Measurements from ENCODE around the gene SUSD6. TPM values are rescaled to one million over a fixed set of nuclear protein-coding genes. Genes with fewer than 3 reads are reported as not detected.
A peak's percentile ranks its signal among the peaks of the same experiment; 100 is the strongest.

Gene SUSD6
- total and polyA plus RNA-seq, 9 of the 15 experiments (the other 6 are each of a cell fraction or from before 2014, with no cell fraction given): 2.9 to 20.7 (median 5.6) TPM

DNA sequence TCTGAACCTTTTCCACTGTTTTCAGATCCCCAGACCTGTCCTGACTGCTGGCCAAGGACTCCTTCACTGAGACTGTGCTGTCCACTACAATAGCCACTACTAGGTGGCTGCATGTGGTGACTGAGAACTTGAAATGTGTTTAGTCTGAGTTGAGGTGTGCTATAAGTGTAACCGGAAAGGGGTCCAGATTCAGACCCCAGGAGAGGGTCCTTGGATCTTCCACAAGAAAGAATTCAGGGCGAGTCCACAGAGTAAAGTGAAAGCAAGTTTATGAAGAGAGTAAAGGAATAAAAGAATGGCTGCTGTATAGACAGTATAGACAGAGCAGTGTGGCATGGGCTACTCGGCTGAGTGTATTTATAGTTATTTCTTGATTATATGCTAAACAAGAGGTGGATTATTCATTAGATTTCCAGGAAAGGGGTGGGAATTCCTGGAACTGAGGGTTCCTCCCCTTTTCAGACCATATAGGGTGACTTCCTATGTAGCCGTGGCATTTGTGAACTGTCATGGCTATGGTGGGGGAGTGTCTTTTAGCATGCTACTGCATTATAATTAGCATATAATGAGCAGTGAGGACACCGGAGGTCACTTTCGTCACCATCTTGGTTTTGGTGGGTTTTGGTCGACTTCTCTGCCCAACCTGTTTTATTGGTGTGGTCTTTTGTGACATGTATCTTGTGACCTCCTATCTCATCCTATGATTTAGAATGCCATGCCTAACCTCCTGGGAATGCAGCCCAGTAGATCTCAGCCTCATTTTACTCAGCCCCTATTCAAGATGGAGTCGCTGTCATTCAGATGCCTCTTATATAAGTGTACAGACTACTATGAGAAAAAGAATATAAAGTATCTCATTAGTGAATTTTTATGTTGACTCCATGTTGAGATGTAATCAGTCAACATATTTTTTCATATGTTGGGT lies 85.5 kb downstream of the SUSD6 start (continued):
- TF ChIP-seq, protein P1, sequence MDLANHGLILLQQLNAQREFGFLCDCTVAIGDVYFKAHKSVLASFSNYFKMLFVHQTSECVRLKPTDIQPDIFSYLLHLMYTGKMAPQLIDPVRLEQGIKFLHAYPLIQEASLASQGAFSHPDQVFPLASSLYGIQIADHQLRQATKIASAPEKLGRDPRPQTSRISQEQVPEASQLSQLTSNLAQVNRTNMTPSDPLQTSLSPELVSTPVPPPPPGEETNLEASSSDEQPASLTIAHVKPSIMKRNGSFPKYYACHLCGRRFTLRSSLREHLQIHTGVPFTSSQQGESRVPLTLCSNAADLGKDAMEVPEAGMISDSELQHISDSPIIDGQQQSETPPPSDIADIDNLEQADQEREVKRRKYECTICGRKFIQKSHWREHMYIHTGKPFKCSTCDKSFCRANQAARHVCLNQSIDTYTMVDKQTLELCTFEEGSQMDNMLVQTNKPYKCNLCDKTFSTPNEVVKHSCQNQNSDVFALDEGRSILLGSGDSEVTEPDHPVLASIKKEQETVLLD (IDR thresholded peaks at IDR 0.05): no peak
- TF ChIP-seq, protein P2, sequence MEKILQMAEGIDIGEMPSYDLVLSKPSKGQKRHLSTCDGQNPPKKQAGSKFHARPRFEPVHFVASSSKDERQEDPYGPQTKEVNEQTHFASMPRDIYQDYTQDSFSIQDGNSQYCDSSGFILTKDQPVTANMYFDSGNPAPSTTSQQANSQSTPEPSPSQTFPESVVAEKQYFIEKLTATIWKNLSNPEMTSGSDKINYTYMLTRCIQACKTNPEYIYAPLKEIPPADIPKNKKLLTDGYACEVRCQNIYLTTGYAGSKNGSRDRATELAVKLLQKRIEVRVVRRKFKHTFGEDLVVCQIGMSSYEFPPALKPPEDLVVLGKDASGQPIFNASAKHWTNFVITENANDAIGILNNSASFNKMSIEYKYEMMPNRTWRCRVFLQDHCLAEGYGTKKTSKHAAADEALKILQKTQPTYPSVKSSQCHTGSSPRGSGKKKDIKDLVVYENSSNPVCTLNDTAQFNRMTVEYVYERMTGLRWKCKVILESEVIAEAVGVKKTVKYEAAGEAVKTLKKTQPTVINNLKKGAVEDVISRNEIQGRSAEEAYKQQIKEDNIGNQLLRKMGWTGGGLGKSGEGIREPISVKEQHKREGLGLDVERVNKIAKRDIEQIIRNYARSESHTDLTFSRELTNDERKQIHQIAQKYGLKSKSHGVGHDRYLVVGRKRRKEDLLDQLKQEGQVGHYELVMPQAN (IDR thresholded peaks at IDR 0.05; ENCODE audit: borderline replicate concordance): no peak
- TF ChIP-seq KAT7 (CRISPR knock-in tag; IDR thresholded peaks at IDR 0.05; ENCODE audit: borderline replicate concordance): no peak
- no peak for TF ChIP-seq ZEB2 (IDR thresholded peaks at IDR 0.05)
- TF ChIP-seq SMARCB1 (IDR thresholded peaks at IDR 0.05; ENCODE audit: insufficient read length, low read depth): no peak
- TF ChIP-seq, protein P3, sequence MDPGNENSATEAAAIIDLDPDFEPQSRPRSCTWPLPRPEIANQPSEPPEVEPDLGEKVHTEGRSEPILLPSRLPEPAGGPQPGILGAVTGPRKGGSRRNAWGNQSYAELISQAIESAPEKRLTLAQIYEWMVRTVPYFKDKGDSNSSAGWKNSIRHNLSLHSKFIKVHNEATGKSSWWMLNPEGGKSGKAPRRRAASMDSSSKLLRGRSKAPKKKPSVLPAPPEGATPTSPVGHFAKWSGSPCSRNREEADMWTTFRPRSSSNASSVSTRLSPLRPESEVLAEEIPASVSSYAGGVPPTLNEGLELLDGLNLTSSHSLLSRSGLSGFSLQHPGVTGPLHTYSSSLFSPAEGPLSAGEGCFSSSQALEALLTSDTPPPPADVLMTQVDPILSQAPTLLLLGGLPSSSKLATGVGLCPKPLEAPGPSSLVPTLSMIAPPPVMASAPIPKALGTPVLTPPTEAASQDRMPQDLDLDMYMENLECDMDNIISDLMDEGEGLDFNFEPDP (CRISPR knock-in tag; IDR thresholded peaks at IDR 0.05): no peak
- TF ChIP-seq, protein P4, sequence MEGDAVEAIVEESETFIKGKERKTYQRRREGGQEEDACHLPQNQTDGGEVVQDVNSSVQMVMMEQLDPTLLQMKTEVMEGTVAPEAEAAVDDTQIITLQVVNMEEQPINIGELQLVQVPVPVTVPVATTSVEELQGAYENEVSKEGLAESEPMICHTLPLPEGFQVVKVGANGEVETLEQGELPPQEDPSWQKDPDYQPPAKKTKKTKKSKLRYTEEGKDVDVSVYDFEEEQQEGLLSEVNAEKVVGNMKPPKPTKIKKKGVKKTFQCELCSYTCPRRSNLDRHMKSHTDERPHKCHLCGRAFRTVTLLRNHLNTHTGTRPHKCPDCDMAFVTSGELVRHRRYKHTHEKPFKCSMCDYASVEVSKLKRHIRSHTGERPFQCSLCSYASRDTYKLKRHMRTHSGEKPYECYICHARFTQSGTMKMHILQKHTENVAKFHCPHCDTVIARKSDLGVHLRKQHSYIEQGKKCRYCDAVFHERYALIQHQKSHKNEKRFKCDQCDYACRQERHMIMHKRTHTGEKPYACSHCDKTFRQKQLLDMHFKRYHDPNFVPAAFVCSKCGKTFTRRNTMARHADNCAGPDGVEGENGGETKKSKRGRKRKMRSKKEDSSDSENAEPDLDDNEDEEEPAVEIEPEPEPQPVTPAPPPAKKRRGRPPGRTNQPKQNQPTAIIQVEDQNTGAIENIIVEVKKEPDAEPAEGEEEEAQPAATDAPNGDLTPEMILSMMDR (IDR thresholded peaks at IDR 0.05 in 2 of 3, conservative IDR thresholded peaks at IDR 0.05 in 1 of 3; ENCODE audit: insufficient read depth in 2 of 3, low read depth in 1 of 3, low read length in 3 of 3): no peak
- TF ChIP-seq ZFP1 (CRISPR knock-in tag; IDR thresholded peaks at IDR 0.05): no peak
- TF ChIP-seq HNRNPL (IDR thresholded peaks at IDR 0.05; ENCODE audit: low read depth, low read length): no peak
- TF ChIP-seq ZNF699 (CRISPR knock-in tag; IDR thresholded peaks at IDR 0.05; ENCODE audit: insufficient replicate concordance): no peak
- TF ChIP-seq STAG1 (CRISPR knock-in tag; IDR thresholded peaks at IDR 0.05; ENCODE audit: borderline replicate concordance): no peak
- TF ChIP-seq SMARCA5 (IDR thresholded peaks at IDR 0.05): no peak
- TF ChIP-seq HNRNPUL1 (IDR thresholded peaks at IDR 0.05; ENCODE audit: low read length): no peak
- no peak for TF ChIP-seq HOXB6 (CRISPR knock-in tag; IDR thresholded peaks at IDR 0.05; ENCODE audit: borderline replicate concordance)
- peak; percentile 93 for TF ChIP-seq ZNF589 (CRISPR knock-in tag; IDR thresholded peaks at IDR 0.05; ENCODE audit: low read depth)
- no peak for TF ChIP-seq SNRNP70 (optimal IDR thresholded peaks at IDR 0.05; ENCODE audit: low read depth, low read length)
- peak; percentile 85; the same call in 1 of the 2 replicates for TF ChIP-seq PTBP1 (IDR thresholded peaks at IDR 0.05; ENCODE audit: low read depth, low read length)
